DMS114 treated with DMSO at 0.1 percent for 48 hours (cell line): Measurements from ENCODE around the gene FES.
A peak's percentile ranks its signal among the peaks of the same experiment; 100 is the strongest.

ENCODE experiments used
- DNase-seq: peaks from one replicate; lab custom pipeline; 2025; ENCODE audit not compliant: unreplicated experiment; lab: John Stamatoyannopoulos, UW

FES gene

GRCh38 chr15:90875549-90875981 is 8.7 kb upstream of the FES start:
- DNase-seq, result no peak

GRCh38 chr15:90876046-90876445 is 8.3 kb upstream of the FES start:
- no peak for DNase-seq

GRCh38 chr15:90876512-90877170 is 7.7 kb upstream of the FES start:
- no peak for DNase-seq

- DNase-seq, result no peak
Measured at GRCh38 chr15:90877315-90877714, 7.0 kb upstream of the FES start.

- DNase-seq, result no peak
Measured at GRCh38 chr15:90877996-90878395, 6.3 kb upstream of the FES start.

- no peak for DNase-seq
Measured at GRCh38 chr15:90878660-90879059, 5.6 kb upstream of the FES start.

GRCh38 chr15:90879730-90880366 is 4.5 kb upstream of the FES start:
- DNase-seq, result no peak

- no peak for DNase-seq
Measured at GRCh38 chr15:90880381-90881145, 3.7 kb upstream of the FES start.

- DNase-seq, result no peak
Measured at GRCh38 chr15:90881181-90881977, 2.9 kb upstream of the FES start.

GRCh38 chr15:90881978-90882721 is 2.2 kb upstream of the FES start:
- DNase-seq, result no peak

GRCh38 chr15:90882781-90883525 is 1.4 kb upstream of the FES start:
- no peak for DNase-seq

- DNase-seq, result no peak
Measured at GRCh38 chr15:90883526-90883975, 753 bp upstream of the FES start.

GRCh38 chr15:90884719-90885431 is 571 bp downstream of the FES start:
- DNase-seq, result no peak

- peak; percentile 47 for DNase-seq
Measured at GRCh38 chr15:90885432-90886290, 1.4 kb downstream of the FES start.

GRCh38 chr15:90886291-90886614 is 1.9 kb downstream of the FES start:
- no peak for DNase-seq

- no peak for DNase-seq
Measured at GRCh38 chr15:90887037-90887481, 2.8 kb downstream of the FES start.

- DNase-seq, result no peak
Measured at GRCh38 chr15:90889313-90889730, 5.0 kb downstream of the FES start.

GRCh38 chr15:90889736-90890456 is 5.6 kb downstream of the FES start:
- DNase-seq, result no peak
